ENCODE data around the gene FGF3.

The FGF3 gene

GRCh38 chr11:69837791-69838190 lies 18.6 kb upstream of the FGF3 start:
- TF ChIP-seq, protein P1, sequence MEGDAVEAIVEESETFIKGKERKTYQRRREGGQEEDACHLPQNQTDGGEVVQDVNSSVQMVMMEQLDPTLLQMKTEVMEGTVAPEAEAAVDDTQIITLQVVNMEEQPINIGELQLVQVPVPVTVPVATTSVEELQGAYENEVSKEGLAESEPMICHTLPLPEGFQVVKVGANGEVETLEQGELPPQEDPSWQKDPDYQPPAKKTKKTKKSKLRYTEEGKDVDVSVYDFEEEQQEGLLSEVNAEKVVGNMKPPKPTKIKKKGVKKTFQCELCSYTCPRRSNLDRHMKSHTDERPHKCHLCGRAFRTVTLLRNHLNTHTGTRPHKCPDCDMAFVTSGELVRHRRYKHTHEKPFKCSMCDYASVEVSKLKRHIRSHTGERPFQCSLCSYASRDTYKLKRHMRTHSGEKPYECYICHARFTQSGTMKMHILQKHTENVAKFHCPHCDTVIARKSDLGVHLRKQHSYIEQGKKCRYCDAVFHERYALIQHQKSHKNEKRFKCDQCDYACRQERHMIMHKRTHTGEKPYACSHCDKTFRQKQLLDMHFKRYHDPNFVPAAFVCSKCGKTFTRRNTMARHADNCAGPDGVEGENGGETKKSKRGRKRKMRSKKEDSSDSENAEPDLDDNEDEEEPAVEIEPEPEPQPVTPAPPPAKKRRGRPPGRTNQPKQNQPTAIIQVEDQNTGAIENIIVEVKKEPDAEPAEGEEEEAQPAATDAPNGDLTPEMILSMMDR (conservative IDR thresholded peaks at IDR 0.05) = no peak
- H3K27ac ChIP-seq = no peak overlapping the region

DNA sequence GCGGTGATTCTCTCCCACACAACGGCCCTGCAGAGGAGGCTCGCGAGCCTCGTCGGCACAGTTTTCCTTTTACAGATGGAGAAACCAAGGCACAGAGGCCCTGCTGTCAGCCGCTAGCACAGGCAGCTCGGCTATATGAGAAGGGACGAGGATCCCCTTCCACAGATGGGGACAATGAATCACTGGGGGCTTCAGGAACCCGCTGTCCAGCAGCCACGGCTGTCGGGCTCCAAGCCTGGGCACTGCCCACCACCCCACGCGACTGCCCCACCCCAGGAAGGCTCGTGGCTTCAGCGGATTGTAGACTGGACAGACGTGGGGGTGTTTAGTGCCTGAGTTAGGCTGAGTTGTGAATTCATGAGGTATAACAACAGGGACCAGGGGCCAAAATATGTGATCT lies 17.2 kb upstream of the FGF3 start:
- no peak overlapping the region for H3K27ac ChIP-seq
- TF ChIP-seq, protein P1 (conservative IDR thresholded peaks at IDR 0.05) = no peak

DNA sequence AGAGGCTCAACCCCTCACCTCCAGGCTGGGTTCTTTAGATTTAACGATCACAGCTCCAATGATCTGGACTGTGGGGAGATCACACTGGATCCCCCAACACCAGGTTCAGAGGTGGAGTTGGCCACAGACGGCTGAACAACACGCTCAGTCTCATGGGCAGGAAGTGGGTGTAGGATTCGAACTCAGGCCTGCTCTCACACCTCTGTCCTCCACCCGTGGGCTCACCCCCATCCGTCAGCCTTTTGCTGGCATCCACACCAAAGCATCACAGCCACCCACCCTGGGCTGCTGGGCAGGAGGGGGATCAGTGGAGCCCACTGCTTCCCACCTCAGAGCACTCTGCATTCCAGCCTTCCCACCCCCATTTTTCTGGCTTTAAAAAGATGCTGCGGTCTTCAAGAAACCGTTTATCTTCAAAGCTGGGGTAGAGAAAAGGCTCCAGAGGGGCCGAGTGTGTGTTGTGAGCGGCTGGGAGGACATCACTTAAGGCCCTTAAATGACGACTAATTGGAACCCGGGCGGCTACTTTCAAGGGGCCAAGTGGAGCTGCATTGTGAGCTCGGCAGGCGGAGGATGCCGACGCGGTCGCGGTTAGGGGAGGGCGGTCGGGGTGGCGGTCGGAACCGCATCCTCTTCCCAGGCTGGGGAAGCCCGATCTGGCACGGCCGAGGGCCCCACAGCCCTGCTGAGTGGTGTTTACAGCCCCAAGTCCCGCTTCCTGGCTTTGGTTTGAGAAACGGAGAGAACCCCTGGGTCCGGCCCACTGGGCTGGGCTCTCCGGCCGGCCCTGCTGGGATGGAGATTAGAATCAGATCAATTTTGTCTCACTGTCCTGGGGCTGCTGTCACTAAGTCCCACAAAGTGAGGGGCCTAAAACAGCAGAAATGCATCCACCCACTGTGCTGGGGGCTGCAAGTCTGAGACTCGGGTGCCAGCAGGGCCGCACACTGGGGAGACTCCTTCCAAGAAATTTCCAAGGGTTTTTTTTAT lies 15.9 kb upstream of the FGF3 start:
- H3K27ac ChIP-seq = no peak overlapping the region
- TF ChIP-seq, protein P1 (conservative IDR thresholded peaks at IDR 0.05) = no peak

DNA sequence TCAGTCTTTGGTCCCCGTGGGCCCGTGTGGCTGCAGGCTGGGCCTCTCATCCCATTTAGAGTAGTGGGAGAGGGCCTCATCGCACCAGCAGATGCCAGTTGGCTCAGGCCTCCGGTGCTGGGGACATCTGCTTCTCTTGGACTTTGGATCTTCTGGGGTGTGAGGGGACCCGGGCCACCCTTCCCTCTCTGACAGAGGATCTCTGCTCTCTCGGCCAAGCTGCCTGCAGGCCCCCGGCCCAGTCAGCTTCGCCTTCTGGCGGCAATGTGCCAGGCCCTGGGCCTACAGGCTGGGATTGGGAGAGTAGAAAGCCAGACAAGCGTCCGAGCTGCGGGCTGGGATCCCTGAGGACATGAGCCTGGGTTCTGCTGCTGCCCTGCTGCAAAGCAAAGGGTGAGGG lies 15.0 kb upstream of the FGF3 start:
- no peak overlapping the region for H3K27ac ChIP-seq
- TF ChIP-seq, protein P1 (conservative IDR thresholded peaks at IDR 0.05) = no peak

DNA sequence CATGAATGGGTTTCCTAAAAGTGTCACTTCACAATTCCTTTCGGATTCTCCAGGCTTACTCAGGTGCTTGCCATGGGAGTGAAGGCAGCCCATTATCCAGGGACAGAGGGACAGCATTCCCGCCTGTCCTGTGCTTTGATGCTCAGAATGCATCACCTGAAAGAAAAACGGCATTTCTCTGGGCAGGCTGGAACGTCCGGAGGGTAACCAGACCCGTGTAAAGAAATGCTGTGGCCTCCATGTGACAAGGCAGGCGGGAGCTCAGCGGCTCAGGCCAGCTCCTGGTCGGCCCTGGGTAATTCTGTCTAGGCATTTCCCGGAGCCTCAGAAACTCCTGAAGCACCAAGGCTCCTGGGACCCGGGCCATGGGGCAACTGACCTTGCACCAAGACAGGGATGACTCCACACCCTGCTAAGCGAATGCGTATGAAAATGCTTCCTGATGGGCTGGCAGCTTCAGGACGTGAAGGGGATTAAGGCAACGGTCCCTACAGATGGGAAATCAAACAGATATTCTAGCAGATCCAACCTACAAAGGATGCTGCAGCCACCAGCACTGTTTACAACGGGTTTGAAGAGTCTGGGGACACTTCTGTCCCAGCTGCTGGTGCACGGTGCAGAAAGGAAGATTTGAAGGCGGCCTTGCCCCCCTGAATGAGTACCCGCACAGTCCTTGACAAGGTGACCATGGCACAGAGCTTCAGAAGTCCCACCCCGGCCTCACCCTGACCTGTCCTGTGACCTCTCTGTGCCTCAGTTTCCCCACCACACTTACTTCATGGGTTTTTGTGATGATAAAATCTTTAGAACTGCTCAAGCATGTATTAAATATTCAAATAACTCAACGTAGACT lies 13.6 kb upstream of the FGF3 start:
- no peak overlapping the region for H3K27ac ChIP-seq
- TF ChIP-seq, protein P1 (conservative IDR thresholded peaks at IDR 0.05) = no peak

GRCh38 chr11:69831985-69832384 lies 12.8 kb upstream of the FGF3 start:
- TF ChIP-seq, protein P1 (conservative IDR thresholded peaks at IDR 0.05) = no peak
- H3K27ac ChIP-seq = no peak overlapping the region

DNA sequence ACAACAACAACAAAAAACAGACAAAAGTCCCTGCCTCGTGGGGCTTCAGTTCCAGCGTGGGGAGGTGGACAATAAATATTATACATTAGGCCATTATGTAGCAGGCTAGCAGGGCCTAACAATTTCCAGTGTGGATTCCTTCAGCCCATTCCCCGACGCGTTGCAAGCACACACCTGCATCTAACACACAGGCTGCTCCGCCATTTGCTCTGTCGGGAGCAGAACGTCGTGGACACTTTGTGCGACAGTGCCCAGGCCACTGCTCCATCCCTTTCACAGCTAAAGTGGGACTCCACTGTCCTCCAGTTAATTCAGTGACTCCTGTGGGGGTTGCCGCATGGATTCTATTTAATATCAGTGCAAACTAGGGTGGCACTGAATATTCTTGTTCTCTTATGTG lies 10.9 kb upstream of the FGF3 start:
- TF ChIP-seq, protein P1 (conservative IDR thresholded peaks at IDR 0.05) = no peak
- no peak overlapping the region for H3K27ac ChIP-seq
